H4 (cell line): ENCODE data around the gene HDAC9. TPM values are rescaled to one million over a fixed set of nuclear protein-coding genes. Genes with fewer than 3 reads are reported as not detected.
"Not testable (repeated sequence)": the region's sequence is repeated elsewhere in the genome, so short reads cannot be mapped to it uniquely, and the experiment has no call there.

ENCODE experiments used
- DNase-seq: peaks from one replicate; pipeline ENCODE4 v3.0.0-alpha.2; 2015; ENCODE audit warnings: low spot score
- total RNA-seq: library from RNA; depleted of rRNA; stranded (reverse); fragments of >200 nt; shearing (Covaris generic); gene quantifications from 2 replicates; pipeline ENCODE4 v1.2.3, GENCODE V29; 2014

HDAC9 gene
- total RNA-seq, 1 experiment from 2014 or later = 22.5 TPM

DNA sequence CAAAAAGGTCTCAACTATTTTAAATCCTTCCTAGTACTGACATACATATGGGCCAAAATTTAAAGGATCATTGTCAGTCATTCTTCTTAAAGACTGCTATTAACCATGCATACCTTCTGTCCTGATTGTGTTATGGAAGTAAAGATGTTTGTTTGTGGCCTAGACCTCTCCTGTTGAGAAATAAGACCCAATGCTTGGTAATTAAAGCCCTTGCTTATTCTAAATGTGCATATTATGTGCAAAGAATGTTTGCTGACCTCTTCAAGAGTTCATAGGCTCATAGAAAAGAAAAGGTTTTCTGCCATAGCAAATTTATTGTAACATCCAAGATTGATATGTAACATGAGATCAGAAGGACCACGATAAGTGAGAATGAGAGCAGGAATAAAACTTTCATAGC lies 476.3 kb downstream of the HDAC9 start:
- no peak for DNase-seq

DNA sequence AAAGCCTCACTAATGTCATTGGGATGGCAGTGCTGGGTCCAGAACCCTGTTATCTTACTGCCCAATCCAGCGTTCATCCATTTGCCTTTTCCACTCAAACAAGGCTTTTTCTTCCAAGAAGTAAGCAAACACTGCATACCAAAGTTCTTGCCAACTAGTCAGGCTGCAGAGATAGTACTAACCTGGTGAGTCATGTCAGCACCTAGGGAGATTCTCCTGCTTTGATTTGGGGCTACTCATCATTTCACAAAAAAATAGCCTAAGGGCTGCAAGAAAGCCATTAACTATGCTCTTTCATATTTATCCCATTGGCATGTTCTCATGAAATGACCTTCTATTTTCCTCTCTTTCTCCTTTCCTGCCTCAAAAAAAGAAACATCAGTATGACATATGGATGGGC lies 479.3 kb downstream of the HDAC9 start:
- no peak for DNase-seq

DNA sequence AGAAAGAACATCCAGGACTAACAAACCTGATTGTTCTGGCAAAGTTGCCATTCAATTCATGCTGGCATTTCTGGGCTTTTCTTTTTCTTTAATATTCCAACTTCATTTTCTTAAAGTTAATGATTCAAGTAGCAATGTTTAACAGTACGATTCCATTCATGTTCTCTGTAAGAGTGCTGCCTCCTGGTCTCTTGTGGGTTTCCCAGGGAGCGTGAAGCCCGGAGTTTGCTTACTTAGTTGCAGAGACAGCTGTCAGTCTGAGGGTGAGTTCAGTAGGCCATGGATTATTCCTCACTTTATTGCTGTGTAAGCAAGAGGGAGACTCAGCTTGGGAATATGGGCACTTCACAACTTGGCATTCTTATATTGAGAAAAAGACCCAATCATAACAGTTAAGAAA lies 479.7 kb downstream of the HDAC9 start:
- no peak for DNase-seq

DNA sequence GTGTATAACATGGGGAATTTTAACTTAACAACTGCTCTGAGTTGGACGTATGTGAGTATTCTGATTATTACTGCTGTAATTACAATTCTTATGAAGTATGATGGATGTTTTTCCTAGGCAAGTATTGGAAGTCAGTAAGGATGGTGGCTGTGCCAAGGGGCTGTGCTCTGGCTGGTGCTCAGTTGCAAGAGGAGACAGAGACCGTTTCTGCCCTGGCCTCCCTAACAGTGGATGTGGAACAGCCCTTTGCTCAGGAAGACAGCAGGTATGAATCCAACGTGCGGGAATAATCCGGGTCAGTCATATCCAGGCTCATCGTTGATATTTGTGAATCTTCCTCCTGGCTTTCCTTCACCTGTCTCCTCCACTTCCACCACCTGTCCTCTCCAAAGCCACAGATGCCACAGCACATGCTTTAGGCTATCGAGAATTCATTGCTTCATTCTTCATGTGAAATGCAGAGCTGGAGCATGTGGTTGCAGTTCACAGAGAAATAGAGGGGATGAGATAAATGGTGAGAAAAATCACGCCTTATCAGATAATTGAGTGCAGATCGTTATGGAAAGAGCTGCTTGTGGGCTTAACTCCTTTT lies 480.2 kb downstream of the HDAC9 start:
- no peak for DNase-seq

DNA sequence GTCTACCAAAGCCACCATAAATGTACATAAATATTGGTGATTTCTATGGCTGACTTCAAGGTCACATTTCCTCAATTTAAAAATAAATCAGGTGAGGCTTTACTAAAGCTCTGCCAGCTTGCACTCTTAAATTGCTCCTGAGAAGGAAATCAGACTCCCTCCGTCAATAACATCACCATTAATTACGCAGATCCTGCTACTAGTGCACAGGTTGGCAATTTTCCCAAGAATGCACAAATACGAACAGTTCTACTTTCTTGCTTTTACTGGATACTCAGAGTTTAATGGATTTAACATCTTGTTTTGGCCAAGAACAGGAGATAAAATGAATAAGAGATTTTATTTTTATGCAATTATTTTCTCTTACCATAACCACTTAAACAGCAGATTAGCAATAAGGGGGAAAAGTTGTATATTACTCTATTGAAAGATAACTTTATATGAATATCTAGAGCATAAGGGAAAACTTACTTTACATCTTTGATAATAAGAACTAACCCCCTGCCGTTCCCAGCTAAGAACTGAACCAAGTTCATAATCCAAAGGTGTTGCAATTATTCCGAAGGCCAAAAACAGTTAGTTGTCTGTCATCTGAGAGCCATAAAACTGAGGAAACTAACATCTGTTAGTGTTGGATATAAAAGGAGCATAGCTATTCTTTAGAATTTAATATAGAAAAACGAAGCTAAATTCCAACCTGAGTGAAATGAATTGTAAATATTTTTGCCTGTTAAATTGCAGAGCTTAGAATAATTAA lies 481.3 kb downstream of the HDAC9 start:
- DNase-seq = no peak

DNA sequence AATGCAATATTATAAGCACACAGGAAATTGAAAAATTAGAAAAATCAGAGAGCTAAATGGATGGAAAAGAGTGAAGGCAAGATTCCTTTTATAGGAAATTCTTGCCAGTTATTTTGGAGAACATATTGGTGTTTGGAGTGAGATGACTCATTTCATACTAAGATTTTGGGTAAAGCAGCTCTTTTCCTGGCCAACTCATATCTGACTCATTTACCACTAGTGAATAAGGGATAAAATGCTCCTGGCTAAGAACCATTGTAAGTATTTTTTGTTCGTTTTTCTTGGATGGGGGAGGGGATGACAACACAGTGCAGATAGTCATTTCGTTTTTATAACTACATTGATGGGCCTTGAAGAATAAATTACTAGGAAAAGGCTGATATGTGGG lies 482.6 kb downstream of the HDAC9 start:
- peak; percentile 95 for DNase-seq

DNA sequence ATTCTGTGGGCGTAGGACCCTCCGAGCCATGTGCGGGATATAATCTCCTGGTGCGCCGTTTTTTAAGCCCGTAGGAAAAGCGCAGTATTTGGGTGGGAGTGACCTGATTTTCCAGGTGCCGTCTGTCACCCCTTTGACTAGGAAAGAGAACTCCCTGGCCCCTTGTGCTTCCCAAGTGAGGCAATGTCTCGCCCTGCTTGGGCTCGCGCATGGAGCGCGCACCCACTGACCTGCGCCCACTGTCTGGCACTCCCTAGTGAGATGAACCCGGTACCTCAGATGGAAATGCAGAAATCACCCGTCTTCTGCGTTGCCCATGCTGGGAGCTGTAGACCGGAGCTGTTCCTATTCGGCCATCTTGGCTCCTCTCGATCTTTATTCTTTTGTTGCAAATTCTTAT lies 495.2 kb downstream of the HDAC9 start:
- DNase-seq = not testable (repeated sequence)

DNA sequence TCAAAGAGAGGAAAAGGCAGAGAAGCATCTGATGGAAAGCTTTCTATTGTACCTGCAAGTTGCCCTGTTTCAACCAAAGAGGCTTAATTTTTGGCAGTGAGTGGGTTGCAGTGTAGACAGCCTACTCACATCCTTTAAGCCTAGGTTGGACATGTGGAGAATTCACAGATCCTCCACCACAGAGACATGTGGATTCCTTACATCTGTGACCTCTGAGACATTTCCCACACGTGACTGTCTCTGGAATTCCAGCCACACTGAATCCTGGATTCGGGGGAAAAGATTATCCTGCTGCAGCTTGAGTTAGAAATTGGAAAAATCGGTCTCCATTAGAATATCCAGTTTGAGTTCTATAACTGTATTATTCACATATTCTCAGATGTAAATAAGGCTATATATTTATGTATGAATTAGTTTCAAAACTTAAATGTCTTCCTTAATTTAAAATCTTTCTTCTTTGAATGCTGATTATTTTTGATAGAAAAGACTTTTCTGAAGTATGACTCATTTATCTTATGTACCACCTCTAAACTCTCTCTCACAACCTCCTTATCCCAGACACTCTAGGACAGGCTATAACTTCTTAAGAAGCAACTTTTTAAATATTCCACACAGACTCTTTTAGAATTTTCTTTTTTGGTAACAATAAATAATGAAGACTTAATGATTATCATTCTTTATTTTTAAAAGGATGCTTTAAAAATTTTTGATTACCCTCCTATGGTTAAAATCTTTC lies 498.6 kb downstream of the HDAC9 start:
- DNase-seq = no peak

DNA sequence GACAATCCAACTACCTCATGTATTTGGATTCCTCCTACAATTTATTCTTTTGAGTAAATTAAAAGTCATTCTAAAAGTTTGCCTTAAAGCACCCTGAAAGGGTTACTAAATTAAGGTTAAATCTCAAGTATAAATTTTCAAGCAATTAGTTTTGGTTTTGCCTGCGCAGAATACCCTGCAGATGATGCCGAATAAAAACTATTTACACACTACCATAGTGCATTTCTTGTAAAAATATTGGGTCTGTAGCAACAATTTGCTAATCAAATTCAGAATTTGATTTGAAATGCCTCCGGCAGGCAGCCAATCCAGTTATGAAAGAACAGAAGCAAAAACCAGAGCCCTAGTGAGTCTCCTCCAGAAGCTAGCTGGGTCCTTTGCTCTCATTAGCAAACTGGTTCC lies 499.7 kb downstream of the HDAC9 start:
- DNase-seq = no peak

DNA sequence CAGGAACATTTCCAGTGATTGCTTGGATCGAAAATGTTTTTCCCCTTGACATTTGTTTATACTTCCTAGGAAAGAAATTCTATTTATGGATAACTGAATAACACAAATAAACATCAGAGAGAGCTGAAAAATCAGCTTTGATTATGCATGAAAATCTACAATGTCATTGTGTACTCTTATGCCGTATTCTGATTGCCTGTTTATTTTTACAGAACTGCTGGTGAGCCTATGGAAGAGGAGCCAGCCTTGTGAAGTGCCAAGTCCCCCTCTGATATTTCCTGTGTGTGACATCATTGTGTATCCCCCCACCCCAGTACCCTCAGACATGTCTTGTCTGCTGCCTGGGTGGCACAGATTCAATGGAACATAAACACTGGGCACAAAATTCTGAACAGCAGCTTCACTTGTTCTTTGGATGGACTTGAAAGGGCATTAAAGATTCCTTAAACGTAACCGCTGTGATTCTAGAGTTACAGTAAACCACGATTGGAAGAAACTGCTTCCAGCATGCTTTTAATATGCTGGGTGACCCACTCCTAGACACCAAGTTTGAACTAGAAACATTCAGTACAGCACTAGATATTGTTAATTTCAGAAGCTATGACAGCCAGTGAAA lies 500.4 kb downstream of the HDAC9 start:
- DNase-seq = peak; percentile 98

DNA sequence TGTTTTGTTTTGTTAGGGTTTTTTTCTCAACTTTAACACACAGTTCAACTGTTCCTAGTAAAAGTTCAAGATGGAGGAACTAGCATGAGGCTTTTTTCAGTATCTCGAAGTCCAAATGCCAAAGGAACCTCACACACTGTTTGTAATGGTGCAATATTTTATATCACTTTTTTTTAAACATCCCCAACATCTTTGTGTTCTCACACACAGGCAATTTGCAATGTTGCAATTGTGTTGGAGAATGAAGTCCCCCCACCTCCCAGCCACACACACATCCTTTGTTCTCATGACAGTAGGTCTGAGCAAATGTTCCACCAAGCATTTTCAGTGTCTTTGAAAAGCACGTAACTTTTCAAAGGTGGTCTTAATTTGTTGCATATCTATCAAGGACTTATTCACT lies 501.0 kb downstream of the HDAC9 start:
- peak; percentile 62 for DNase-seq

DNA sequence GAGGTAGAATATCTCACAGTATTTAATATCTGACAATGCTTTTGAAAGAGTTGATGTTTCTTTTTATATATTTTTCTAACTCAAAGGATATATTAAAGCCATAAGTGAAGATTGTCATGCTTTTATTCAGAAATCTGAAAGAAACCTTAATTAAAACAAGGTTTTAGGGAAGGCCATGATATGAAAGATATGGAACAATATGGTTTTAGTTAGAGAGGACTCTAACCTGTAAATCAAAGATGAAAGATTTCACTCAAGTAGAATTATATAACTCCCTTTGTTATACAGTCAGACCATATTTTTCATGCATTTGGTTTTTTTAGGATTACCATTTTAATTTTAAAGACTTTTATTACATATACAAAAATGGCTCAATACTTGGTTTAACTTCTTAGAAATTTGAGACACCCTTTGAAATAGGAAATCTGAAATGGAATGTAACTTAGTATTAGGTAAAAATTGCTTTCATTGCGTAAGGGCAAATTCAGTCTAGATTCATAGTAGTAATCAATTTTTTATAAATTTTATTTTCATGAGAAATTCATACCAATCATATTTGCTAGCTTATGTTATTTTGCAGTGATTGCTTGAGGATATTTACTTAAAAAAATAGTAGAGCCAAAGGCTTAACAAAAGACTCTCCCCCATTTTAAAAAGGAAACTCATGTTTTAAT lies 502.1 kb downstream of the HDAC9 start:
- no peak for DNase-seq

DNA sequence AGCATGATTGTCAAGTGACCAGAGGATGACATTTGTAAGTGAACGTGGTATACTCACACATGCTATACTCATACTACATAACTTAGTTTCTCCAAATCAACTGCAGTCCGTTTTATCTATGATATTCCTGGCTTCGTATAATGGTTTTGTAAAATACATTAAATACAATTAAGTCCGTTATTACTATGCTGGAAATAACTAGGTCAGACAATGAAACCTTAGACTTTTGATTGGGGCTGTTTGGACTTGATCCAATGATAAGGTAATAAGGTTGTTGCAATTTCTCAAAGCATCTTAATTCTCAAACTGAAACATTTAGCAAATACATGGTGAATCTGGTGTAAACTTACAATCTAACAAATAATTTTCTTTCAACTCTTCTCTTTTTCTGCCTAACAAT lies 504.9 kb downstream of the HDAC9 start:
- no peak for DNase-seq

DNA sequence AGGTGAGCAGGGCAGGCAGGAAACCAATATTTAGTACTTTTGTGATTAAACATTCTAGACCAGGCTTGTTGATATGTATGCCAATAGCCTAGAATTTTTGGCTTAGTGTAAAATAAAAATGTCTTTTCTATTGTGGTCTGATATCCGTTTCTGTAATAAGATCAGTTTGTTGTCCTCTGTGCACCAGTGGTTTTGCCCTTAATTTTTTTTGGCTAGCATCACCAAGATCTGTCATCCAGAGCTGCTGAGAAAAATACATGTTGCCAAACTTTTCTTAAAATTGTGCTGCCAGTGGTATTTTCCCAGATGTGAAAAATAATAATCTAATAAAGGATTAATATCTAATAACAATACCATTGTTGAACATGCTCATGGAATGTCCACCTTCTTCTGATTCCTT lies 506.3 kb downstream of the HDAC9 start:
- no peak for DNase-seq

DNA sequence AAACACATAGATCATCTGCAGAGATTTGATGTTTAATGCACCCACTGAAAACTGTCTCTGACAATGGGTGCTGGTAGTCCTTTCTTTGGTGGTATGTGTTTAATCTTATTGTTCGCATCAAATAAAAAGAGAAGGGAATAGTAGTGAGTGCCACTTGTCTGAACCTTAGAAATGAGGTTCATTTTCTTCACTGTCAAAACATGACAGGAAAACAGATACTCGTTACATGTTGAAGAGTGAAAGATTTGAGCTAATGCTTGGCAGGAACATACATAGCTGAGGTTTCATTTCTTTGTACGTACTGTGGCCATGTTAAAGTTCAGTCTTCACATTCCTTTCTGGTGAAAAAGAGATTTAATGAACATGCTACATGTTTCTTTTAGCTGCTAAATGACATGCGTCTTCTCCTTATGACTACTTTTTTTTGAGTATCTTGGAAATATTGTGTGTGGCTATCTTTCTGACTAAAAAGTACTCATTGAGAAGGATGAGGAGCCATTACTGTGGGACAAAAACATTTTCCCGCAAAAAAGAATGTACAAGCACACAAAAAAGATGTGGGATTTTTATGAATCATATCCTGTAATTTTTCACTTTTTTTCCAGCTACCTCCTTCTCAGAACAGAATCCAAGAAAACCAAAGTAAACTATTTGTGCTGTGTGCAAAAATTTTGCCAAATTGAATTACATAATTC lies 513.8 kb downstream of the HDAC9 start:
- no peak for DNase-seq

DNA sequence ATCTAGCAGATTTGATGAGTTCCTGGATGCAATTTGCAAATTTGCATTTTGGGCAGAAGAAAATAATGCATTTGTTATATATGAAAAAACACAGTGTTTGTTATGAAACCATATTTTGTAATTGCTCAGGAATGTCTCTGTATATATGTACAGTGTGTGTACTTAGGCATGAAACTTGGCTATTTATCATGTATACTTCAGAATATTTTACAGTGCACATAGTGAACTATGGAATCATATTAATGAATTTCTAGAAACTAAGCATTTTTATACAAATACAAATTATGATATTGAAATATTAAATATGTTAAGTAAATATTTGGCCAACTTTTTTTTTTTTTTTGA lies 514.4 kb downstream of the HDAC9 start:
- DNase-seq = no peak

DNA sequence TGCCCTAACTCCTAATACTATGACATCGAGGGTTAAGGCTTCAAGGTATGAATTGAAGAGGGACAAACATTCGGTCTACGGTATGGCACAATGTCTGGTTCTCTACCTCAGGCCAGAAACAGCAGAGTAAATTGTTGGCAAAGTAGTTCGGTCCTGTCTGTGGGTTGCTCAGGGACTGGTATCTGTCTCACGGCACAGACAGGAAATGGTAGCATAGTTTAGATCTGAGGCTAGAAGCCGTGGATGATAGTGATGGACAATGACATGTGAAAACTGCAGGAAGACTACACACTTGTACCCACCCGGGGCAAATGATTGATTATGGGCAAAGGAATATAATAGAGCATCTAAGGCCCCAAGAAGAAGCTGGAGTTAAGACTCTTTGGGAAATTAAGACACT lies 515.7 kb downstream of the HDAC9 start:
- DNase-seq = no peak

DNA sequence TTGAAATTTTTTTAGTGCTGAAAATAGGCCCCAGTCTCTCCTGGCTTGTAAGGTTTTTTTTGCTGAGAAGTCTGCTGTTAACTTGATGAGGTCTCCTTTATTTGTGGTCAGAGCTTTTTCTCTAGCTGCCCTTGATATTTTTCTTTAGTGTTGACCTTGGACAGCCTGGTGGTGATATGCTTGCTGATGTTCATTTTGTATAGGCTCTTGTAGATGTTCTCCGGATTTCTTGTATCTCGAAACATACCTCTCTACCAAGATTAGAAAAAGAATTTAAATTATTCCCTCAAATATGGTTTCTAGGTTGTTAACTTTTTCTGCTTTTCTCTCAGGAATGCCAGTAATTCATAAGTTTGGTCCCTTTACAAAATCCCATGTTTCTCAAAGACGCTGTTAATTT lies 519.5 kb downstream of the HDAC9 start:
- DNase-seq = no peak

DNA sequence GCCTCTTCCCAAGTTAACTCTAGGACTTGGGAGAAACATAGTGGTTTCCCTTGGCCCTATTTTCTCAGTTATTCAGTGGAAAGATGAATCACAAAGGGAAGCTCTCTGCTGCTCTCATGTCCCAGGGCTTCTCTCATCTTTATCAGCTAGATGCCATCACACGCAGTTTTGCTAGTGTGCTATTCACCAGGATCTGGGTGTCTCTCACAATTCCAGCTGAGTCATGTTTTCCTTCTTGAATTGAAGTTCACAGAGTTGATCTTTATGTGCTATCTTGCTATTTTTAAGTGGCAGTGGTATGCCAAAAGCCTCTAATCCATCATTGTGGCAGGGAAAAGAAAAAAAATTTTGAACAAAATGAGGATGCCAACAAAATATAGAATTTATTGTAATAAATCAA lies 520.6 kb downstream of the HDAC9 start:
- DNase-seq = no peak

DNA sequence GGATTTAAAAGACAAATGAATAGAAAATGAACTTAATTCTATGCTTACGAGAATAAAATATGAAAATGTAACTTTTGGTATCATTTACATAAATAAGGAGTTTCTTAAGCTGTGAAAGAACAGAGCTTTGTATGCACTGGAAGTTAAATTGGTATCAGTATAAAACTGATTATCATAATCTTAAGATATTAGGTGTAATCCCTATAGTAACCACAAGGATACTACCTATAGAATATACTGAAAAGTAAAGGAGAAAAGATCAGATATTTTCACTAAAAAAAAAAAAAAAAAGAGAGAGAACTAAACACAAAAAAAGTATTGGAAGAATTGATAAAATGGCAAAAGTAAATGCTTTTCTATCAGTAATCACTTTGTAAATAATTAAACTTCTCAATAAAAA lies 521.8 kb downstream of the HDAC9 start:
- no peak for DNase-seq

DNA sequence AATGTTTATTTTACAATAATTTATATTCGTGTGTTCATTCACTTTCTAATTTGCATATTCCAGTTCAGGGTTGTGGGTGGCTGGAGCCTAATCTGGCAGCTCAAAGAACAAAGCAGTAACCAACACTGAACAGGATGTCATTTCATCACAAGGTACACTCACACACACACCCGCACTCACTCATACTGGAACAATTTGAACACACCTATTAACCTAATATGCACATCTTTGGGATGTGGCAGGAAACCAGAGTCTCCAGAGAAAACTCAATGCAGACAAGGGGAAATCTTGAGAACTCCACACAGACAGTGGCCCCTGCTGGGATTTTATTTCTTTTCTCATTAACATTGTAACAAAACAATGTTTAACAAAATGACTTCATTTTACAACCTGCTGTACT lies 524.5 kb downstream of the HDAC9 start:
- no peak for DNase-seq

DNA sequence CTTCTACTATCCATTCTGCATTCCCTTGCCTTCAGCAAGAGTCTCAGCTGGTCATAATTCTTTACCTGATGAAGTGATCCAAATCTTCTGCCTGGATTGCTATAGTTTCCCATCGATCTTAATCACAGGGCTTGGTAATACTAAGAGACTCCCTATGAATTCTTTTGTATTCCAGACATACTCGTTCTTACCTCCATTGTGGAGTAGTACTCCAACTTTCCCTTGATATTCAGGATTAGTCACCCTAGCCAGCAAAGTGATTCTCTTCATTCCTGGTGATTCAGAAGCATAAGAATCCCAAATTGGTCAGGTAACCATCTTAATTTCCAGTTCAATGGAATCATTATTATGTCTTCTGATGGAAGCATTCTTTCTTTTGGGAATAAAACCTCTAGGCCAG lies 525.2 kb downstream of the HDAC9 start:
- no peak for DNase-seq
